AG10803 (cell line): ENCODE results near the gene PIP4K2A.
"Not testable (repeated sequence)": the region's sequence is repeated elsewhere in the genome, so short reads cannot be mapped to it uniquely, and the experiment has no call there.

Experiments used
- DNase-seq: peaks from one replicate; pipeline ENCODE4 v3.0.0; 2010; ENCODE audit warnings: low read depth
- H3K4me3 ChIP-seq: 2 replicates; pipeline ENCODE4 v1.5.1; 2011; ENCODE audit warnings: mild to moderate bottlenecking, low read length, control low read depth
- TF ChIP-seq, protein P1 (sequence below): conservative IDR thresholded peaks from 2 replicates; pipeline ENCODE4 v1.5.1; 2011; ENCODE audit warnings: mild to moderate bottlenecking, low read length, control low read depth, inconsistent platforms

The PIP4K2A gene

GRCh38 chr10:22504766-22505165 lies 209.6 kb downstream of the PIP4K2A start:
- TF ChIP-seq, protein P1, sequence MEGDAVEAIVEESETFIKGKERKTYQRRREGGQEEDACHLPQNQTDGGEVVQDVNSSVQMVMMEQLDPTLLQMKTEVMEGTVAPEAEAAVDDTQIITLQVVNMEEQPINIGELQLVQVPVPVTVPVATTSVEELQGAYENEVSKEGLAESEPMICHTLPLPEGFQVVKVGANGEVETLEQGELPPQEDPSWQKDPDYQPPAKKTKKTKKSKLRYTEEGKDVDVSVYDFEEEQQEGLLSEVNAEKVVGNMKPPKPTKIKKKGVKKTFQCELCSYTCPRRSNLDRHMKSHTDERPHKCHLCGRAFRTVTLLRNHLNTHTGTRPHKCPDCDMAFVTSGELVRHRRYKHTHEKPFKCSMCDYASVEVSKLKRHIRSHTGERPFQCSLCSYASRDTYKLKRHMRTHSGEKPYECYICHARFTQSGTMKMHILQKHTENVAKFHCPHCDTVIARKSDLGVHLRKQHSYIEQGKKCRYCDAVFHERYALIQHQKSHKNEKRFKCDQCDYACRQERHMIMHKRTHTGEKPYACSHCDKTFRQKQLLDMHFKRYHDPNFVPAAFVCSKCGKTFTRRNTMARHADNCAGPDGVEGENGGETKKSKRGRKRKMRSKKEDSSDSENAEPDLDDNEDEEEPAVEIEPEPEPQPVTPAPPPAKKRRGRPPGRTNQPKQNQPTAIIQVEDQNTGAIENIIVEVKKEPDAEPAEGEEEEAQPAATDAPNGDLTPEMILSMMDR: no peak
- H3K4me3 ChIP-seq: no peak overlapping the region
- no peak for DNase-seq

GRCh38 chr10:22503315-22504088 lies 210.9 kb downstream of the PIP4K2A start:
- TF ChIP-seq, protein P1: no peak
- DNase-seq: no peak
- H3K4me3 ChIP-seq: no peak overlapping the region

DNA sequence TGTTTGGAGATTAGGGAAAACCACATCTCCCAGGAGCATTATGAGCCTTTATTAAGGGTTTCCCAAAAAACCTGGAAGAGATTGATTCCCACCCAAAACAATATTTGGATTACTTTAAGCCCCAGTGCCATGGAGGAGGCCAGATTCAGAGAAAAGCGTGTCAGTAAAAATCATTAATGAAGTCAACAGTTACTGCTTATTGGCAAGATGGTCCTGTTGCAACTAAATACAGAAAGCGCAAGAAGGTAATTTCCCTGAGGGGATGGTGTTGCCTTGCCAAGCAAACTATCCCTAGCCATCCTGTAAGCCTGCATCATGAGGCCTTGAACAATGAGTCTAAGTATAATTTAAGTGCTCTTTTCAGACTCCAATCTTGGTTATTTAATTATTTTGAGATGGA lies 212.5 kb downstream of the PIP4K2A start:
- H3K4me3 ChIP-seq: no peak overlapping the region
- TF ChIP-seq, protein P1: no peak
- DNase-seq: no peak

GRCh38 chr10:22501413-22501812 lies 213.0 kb downstream of the PIP4K2A start:
- TF ChIP-seq, protein P1: no peak
- no peak for DNase-seq
- no peak overlapping the region for H3K4me3 ChIP-seq

GRCh38 chr10:22500656-22501340 lies 213.6 kb downstream of the PIP4K2A start:
- DNase-seq: no peak
- no peak overlapping the region for H3K4me3 ChIP-seq
- TF ChIP-seq, protein P1: no peak

DNA sequence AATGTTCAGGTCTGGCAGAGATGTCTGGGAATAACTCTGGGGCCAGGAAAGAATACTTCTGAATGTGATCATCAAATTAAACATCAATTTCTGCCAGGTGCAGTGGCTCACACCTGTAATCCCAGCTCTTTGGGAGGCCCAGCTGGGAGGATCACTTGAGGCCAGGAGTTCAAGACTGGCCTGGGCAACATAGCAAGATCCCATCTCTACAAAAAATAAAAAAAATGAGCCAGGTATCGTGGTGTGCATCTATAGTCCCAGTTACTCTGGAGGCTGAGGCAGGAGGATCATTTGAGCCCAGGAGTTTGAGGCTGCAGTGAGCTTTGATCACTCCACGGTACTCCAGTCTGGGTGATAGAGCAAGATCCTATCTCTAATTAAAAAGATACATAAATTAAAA lies 214.4 kb downstream of the PIP4K2A start:
- not testable (repeated sequence) for DNase-seq, H3K4me3 ChIP-seq

DNA sequence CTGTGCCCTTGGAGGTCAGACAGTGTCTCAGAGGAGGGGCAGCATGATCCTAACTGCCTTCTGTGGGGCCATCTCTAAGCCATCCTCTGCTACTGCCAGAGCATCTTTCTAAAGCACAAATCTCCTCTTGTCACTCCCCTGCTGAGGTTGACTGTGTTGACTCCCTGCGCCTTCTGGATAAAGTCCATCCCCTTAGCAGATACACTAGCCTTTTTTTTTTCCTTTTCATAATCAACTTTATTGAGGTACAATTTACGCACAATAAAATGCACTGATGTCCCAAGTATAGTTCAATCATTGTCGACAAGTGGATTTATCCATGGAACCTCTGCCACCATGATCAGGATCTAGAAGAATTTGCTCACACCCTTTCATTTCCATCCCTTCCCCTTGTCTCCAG lies 219.0 kb downstream of the PIP4K2A start:
- no peak for DNase-seq
- TF ChIP-seq, protein P1: no peak
- H3K4me3 ChIP-seq: no peak overlapping the region
